C4-2B (cell line): ENCODE results near the gene GMPS.

Source experiments
- CTCF ChIP-seq: fragments of 450-650 bp; conservative IDR thresholded peaks from 2 replicates; pipeline ENCODE4 v1.5.1; 2017; ENCODE audit warnings: mild to moderate bottlenecking
- ZFX ChIP-seq: fragments of 450-650 bp; IDR thresholded peaks from 2 replicates; pipeline ENCODE4 v1.6.1; 2017

- TF ChIP-seq CTCF (no peak), ZFX (no peak)
Measured at GRCh38 chr3:155885292-155885691, 14.8 kb downstream of the GMPS start.
